PFSK-1 (cell line): Measurements from ENCODE around the gene PCDHAC2.

Experiments
- FOXP2 ChIP-seq: optimal IDR thresholded peaks from 2 replicates; pipeline ENCODE3; 2011; ENCODE audit warnings: borderline replicate concordance, control low read depth, inconsistent platforms; ENCODE audit not compliant: insufficient read depth; ENCODE audit errors: extremely low read length, extremely low read depth
- POLR2AphosphoS5 ChIP-seq: IDR thresholded peaks from 2 replicates; pipeline ENCODE4 v1.6.1; 2012; ENCODE audit warnings: low read depth, mild to moderate bottlenecking, control low read depth, low read length, moderate library complexity
- SIN3A ChIP-seq: IDR thresholded peaks from 2 replicates; pipeline ENCODE4 v1.6.1; 2012; ENCODE audit warnings: mild to moderate bottlenecking, low read length, moderate library complexity, borderline replicate concordance; ENCODE audit not compliant: insufficient read depth
- TAF1 ChIP-seq: IDR thresholded peaks from 2 replicates; pipeline ENCODE4 v1.6.1; 2012; ENCODE audit warnings: low read length, control low read depth, borderline replicate concordance; ENCODE audit not compliant: insufficient read depth
- TF ChIP-seq, protein P1 (sequence below), 2 experiments: IDR thresholded peaks; 2 replicates each; pipeline versions ENCODE4 v1.6.1 to v1.8.0; 2011 to 2012; ENCODE audit warnings: low read depth in 2 of 2, low read length in 2 of 2, control low read depth in 1 of 2, inconsistent platforms in 1 of 2, mild to moderate bottlenecking in 1 of 2, moderate library complexity in 1 of 2; ENCODE audit not compliant: insufficient read depth in 1 of 2

DNA sequence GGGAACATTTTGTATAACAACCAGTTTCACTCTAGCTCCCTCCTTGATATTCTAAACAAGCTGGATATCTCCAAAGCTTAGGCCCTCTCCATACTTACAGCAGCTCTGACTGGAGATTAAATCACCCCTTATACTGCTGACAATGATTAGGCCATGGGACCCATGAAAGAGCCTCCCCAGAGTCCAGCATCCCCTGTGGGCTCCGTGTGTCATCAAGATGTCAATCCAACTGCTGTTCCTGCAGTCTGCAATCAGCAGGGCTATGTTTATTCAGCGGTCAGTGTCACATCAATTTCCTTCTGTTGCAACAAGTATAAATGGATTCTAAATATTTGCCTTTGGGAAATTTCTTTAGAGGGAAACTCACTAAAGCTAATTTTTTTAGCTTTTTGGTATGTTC is 26.6 kb downstream of the PCDHAC2 start:
- TF ChIP-seq POLR2AphosphoS5 = no peak
- TF ChIP-seq TAF1 = no peak
- TF ChIP-seq, protein P1, sequence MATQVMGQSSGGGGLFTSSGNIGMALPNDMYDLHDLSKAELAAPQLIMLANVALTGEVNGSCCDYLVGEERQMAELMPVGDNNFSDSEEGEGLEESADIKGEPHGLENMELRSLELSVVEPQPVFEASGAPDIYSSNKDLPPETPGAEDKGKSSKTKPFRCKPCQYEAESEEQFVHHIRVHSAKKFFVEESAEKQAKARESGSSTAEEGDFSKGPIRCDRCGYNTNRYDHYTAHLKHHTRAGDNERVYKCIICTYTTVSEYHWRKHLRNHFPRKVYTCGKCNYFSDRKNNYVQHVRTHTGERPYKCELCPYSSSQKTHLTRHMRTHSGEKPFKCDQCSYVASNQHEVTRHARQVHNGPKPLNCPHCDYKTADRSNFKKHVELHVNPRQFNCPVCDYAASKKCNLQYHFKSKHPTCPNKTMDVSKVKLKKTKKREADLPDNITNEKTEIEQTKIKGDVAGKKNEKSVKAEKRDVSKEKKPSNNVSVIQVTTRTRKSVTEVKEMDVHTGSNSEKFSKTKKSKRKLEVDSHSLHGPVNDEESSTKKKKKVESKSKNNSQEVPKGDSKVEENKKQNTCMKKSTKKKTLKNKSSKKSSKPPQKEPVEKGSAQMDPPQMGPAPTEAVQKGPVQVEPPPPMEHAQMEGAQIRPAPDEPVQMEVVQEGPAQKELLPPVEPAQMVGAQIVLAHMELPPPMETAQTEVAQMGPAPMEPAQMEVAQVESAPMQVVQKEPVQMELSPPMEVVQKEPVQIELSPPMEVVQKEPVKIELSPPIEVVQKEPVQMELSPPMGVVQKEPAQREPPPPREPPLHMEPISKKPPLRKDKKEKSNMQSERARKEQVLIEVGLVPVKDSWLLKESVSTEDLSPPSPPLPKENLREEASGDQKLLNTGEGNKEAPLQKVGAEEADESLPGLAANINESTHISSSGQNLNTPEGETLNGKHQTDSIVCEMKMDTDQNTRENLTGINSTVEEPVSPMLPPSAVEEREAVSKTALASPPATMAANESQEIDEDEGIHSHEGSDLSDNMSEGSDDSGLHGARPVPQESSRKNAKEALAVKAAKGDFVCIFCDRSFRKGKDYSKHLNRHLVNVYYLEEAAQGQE (IDR thresholded peaks at IDR 0.05; ENCODE audit: insufficient read depth in 1 of 2, low read depth in 2 of 2, low read length in 2 of 2) = no peak
- no peak for TF ChIP-seq FOXP2
- no peak for TF ChIP-seq SIN3A
